Cortex of kidney (tissue), 1 donor: ENCODE data around the gene GRAMD1B.
"Not testable (repeated sequence)": the region's sequence is repeated elsewhere in the genome, so short reads cannot be mapped to it uniquely, and the experiment has no call there.

Experiments used
- DNase-seq: peaks from one replicate; lab custom pipeline; 2025; lab: John Stamatoyannopoulos, UW

GRAMD1B gene

GRCh38 chr11:123640677-123641494 lies 210.8 kb downstream of the GRAMD1B start:
- no peak for DNase-seq

DNA sequence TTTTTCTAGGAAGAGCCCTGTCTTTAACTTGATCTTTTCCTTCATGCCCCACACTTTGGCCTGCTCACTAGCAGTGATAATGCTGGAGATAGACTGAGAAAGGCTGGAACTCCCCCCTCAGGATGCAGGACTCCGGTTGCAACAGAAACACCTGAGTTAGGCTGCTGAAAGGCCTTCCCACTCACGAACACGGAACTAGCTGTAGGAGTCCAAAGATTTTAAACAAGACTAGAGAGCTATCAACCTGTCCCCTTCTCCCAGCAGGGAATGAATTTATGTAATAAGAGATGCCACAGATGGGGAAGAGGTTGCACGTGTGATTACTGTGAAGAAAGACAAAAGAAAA lies 211.4 kb downstream of the GRAMD1B start:
- no peak for DNase-seq

- no peak for DNase-seq
Observed at GRCh38 chr11:123642435-123642834, 212.4 kb downstream of the GRAMD1B start.

DNA sequence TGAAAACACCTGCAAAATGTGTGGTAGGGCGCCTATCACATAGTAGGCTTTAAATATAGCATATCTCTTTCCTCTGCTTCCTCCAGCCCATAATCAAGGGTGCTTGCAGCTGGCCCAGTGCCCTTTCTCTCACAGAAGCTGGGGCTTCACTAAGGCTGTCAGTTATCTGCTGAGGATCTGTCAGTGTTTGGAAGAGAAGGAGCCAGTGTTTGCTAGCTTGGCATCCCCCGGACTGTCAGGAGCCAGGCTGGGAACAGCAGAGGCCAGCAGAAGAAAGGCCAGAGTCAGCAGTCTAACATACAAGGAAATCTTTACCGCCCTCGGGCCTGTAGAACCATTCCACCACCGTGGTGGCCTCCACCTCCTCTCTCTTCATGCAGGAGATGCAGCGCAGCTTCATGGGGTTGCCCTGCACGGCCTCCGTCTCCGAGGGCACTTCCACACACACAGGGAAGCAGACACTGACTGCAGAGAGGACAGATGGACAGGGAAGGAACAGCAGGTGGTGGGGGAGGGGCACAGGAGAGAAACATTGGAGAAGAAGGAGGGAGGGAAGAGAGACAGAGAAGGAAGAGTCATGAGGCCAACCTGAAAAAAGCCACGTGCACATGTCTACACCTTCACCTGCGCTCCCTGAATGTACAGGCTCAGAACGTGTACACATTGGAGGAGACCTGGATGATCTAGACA lies 215.4 kb downstream of the GRAMD1B start:
- DNase-seq = no peak

DNA sequence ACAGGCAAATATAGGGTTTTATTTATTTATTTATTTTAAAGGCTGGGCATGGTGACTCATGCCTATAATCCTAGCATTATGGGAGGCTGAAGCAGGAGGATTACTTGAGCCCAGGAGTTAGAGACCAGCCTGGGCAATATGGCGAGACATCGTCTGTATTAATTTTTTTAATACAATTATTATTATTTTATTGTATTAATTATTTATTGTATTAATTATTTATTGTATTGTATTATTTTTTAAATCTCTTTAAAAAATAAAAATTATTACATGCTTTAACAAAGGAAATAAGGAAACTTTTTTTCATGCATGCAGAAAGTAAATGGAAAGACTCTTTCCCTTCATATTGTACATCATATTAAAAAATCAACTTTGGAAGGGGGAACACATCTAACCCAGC lies 220.8 kb downstream of the GRAMD1B start:
- no peak for DNase-seq

DNA sequence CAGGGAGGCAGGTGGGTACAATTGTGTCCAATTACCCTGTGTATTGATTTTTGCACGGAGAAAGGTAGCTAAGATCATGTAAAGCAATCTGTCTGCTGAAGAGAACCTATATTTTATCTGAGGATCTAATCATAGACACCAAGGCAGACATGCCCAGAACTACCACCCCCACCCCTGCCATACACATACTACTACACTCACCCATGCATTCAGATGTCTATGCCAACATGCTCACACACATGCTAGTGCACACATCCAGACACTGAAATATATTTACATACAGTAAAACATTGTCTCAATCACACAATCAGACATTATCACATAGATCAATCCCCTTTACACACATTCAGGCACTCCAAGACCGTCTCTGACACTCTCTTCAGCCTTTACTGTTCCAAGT lies 222.5 kb downstream of the GRAMD1B start:
- no peak for DNase-seq

- no peak for DNase-seq
Observed at GRCh38 chr11:123653483-123653826, 223.4 kb downstream of the GRAMD1B start.

DNA sequence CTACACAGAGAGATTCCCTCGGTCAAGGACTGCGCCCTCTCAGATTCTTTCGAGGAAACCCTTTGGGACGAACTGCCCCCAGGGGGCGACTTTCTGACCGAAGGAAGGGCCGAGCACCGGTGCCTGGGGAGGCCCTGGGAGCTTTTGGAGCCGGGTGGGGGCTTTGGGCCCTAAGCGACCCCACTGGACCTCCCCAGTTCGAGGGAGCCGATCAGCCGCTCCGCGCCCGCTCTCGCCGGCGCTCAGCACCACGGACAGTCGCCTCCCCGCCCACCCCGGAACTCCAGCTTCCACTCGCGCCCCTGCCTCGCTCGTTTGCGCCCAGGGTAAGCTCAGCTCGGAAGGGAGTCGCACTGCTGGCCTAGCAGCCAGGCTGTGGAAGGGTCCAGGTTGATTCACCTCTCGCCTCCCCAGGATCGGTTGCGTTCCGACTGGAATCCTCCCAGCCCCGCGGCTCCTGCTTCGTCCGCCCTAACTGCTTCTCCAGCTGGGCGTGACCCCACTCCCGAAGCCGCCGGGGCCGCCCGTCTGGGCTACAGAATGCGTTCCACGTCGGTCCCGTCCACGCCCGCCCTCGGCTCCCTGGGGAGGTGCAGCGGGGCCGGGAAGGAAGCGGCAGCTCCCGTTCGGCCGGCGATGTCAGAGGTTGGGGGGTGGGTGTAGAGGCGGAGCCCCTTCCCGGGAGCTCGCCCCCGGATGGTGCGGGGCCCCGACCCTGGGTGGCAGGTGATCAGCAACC lies 223.9 kb downstream of the GRAMD1B start:
- DNase-seq = no peak

GRCh38 chr11:123654566-123655081 lies 224.6 kb downstream of the GRAMD1B start, which contains the start of gene SCN3B:
Gene SCN3B (minus strand): TSS chr11:123654624. CDS start chr11:123653801, 823 bp downstream.
- no peak for DNase-seq

DNA sequence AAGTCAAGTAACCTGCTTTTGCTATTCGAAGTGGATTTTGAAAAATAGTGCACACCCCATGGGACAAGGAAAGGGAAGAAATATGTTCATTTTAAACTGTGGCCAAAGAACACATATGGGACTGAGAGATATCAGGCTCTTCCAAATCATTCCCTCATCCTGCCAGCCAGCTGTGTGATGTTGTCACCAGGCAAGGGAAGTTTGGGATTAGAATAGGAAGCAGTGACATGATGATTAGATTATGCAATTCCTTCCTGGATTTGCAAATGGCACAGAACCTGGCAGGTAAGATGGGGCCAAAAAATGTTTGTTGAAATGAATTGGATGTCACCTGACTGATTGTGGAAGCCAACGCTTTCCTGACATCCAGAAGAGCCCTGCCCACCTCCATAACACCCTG lies 229.2 kb downstream of the GRAMD1B start:
- DNase-seq = no peak

- not testable (repeated sequence) for DNase-seq
Observed at GRCh38 chr11:123659965-123660364, 229.9 kb downstream of the GRAMD1B start.

DNA sequence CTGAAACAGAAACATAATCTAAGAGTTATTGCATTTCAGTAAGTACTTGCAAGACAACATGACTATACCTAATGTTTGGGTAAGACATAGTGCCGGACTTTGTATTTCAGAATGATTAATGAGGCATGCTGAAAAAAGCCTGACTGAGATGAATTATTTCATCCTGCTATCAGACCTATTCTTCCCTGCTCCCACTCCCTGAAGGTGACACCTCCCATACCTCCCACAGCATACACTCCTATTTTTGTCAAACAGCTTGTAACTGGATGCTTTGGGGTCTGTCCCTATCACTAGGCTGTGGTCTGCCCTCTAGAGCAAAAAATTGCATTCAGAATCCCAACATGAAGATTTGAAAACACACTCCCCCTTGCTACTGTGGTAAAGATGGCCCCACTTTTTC lies 235.2 kb downstream of the GRAMD1B start:
- DNase-seq = no peak

DNA sequence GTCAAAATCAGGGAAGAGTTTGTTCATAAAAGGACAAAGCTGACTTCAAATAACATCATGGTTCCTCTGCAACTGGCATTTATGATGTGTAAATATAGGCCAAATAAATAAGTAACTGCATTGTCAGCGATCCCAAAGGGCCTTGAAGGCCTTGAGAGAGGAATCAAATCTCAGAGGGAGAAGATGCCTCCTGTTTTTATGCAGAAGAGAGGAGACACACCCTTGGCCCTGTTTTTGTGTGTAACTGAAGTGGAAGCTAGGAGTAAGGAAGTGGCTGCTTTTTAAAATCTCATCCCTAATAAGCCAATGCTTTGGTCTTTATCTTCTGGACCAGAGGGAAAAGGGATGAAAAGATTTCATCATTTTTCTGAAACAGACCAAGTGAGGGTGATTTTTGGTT lies 240.0 kb downstream of the GRAMD1B start:
- no peak for DNase-seq

- no peak for DNase-seq
Observed at GRCh38 chr11:123671534-123671933, 241.5 kb downstream of the GRAMD1B start.

- DNase-seq = no peak
Observed at GRCh38 chr11:123672568-123672967, 242.5 kb downstream of the GRAMD1B start.

GRCh38 chr11:123674297-123674696 lies 244.2 kb downstream of the GRAMD1B start:
- no peak for DNase-seq
